Nephron (organoid): ENCODE results near the gene DET1.

ENCODE experiments used
- H3K27ac Mint-ChIP-seq, 3 experiments: 2 replicates each; pipeline ENCODE4 v1.8.0; 2020; ENCODE audit warnings: mixed read lengths in 3 of 3, mild to moderate bottlenecking in 2 of 3, moderate library complexity in 1 of 3
- H3K27me3 Mint-ChIP-seq: 2 replicates; pipeline ENCODE4 v1.8.0; 2021; ENCODE audit warnings: low read depth, mild to moderate bottlenecking, moderate library complexity, mixed read lengths
- H3K36me3 Mint-ChIP-seq: 2 replicates; pipeline ENCODE4 v1.8.0; 2020; ENCODE audit warnings: low read depth, mixed read lengths
- H3K4me1 Mint-ChIP-seq: 2 replicates; pipeline ENCODE4 v1.8.0; 2020; ENCODE audit warnings: mixed read lengths
- H3K4me3 Mint-ChIP-seq, 3 experiments: 2 replicates each; pipeline ENCODE4 v1.8.0; 2020; ENCODE audit warnings: mild to moderate bottlenecking in 3 of 3, mixed read lengths in 3 of 3, moderate library complexity in 2 of 3
- H3K9me3 Mint-ChIP-seq: 2 replicates; pipeline ENCODE4 v1.8.0; 2020; ENCODE audit warnings: mixed read lengths
- TF ChIP-seq, protein P1 (sequence below), 3 experiments: fragments of 200-600 bp; sonication (generic); IDR thresholded peaks; one replicate each; pipeline ENCODE4 v1.5.0; 2021; ENCODE audit warnings: antibody characterized with exemption in 3 of 3; ENCODE audit not compliant: unreplicated experiment in 3 of 3

DET1 gene

GRCh38 chr15:88579322-88579721 is 32.8 kb upstream of the DET1 start:
- H3K4me3 Mint-ChIP-seq = no peak overlapping the region
- H3K36me3 Mint-ChIP-seq = no peaks in the 10 kb centered on the region
- no peaks in the 10 kb centered on the region for H3K4me1 Mint-ChIP-seq
- H3K27me3 Mint-ChIP-seq = no peaks in the 10 kb centered on the region
- no peak overlapping the region for H3K27ac Mint-ChIP-seq
- TF ChIP-seq, protein P1, sequence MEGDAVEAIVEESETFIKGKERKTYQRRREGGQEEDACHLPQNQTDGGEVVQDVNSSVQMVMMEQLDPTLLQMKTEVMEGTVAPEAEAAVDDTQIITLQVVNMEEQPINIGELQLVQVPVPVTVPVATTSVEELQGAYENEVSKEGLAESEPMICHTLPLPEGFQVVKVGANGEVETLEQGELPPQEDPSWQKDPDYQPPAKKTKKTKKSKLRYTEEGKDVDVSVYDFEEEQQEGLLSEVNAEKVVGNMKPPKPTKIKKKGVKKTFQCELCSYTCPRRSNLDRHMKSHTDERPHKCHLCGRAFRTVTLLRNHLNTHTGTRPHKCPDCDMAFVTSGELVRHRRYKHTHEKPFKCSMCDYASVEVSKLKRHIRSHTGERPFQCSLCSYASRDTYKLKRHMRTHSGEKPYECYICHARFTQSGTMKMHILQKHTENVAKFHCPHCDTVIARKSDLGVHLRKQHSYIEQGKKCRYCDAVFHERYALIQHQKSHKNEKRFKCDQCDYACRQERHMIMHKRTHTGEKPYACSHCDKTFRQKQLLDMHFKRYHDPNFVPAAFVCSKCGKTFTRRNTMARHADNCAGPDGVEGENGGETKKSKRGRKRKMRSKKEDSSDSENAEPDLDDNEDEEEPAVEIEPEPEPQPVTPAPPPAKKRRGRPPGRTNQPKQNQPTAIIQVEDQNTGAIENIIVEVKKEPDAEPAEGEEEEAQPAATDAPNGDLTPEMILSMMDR (IDR thresholded peaks at IDR 0.05; ENCODE audit: unreplicated experiment in 3 of 3) = no peak
- H3K9me3 Mint-ChIP-seq = peaks cover 3% of the 10 kb centered on the region

- TF ChIP-seq, protein P1 (IDR thresholded peaks at IDR 0.05; ENCODE audit: unreplicated experiment in 3 of 3) = no peak
- no peak overlapping the region for H3K4me3 Mint-ChIP-seq
These were observed 28.2 kb upstream of the DET1 start for GRCh38 chr15:88574655-88575054.

GRCh38 chr15:88574077-88574476 is 27.6 kb upstream of the DET1 start:
- Mint-ChIP-seq H3K36me3 (no peaks in the 10 kb centered on the region), H3K4me1 (no peaks in the 10 kb centered on the region), H3K4me3 (no peak overlapping the region), H3K27ac (no peak overlapping the region), H3K27me3 (peaks cover 12% of the 10 kb centered on the region), H3K9me3 (no peaks in the 10 kb centered on the region)
- TF ChIP-seq, protein P1 (IDR thresholded peaks at IDR 0.05; ENCODE audit: unreplicated experiment in 3 of 3) = no peak

More at GRCh38 chr15:88574655-88575054, 28.2 kb upstream of the DET1 start:
- Mint-ChIP-seq H3K9me3 (no peaks in the 10 kb centered on the region), H3K27ac (no peak overlapping the region), H3K4me1 (no peaks in the 10 kb centered on the region), H3K27me3 (peaks cover 12% of the 10 kb centered on the region), H3K36me3 (no peaks in the 10 kb centered on the region)

DNA sequence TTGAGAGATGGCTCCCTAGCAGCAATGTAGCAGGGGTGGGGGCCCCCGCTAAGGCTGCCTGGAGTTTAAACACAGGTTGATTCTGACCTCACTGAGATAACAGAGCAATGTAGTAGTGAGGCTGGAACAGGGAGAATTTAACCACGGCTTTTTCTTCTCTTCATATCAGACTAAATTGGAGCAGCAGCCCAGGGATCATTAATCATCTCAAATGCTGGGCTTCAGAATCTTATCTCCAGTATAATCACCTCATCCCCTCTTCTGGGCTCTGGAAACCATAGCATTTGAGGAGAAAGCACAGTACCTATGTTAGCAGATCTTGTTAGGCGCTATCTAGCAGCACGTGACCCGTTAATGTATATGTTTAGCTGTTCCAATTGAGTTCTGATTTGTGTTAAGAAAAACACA is 25.4 kb upstream of the DET1 start:
- Mint-ChIP-seq H3K27ac (no peak overlapping the region), H3K4me1 (no peaks in the 10 kb centered on the region), H3K4me3 (no peak overlapping the region), H3K27me3 (peaks cover 12% of the 10 kb centered on the region), H3K9me3 (no peaks in the 10 kb centered on the region), H3K36me3 (no peaks in the 10 kb centered on the region)
- TF ChIP-seq, protein P1 (IDR thresholded peaks at IDR 0.05; ENCODE audit: unreplicated experiment in 3 of 3) = no peak

- H3K27me3 Mint-ChIP-seq = peaks cover 12% of the 10 kb centered on the region
These were observed 24.8 kb upstream of the DET1 start for GRCh38 chr15:88571153-88571851.

More at GRCh38 chr15:88571153-88571851, 24.8 kb upstream of the DET1 start:
- Mint-ChIP-seq H3K36me3 (no peaks in the 10 kb centered on the region), H3K4me1 (no peaks in the 10 kb centered on the region), H3K9me3 (no peaks in the 10 kb centered on the region), H3K4me3 (no peak overlapping the region), H3K27ac (no peak overlapping the region)
- TF ChIP-seq, protein P1 (IDR thresholded peaks at IDR 0.05; ENCODE audit: unreplicated experiment in 3 of 3) = no peak
